ENCODE measurements around the gene FOXN3.

- TF ChIP-seq EZH2phosphoT487 (IDR thresholded peaks at IDR 0.05; ENCODE audit: low read depth) (no peak), CTCF (IDR thresholded peaks at IDR 0.05; ENCODE audit: low read depth, low read length) (no peak)
These were observed 162.7 kb downstream of the FOXN3 start for GRCh38 chr14:89254166-89254909.

Measured in OCI-LY3 (cell line).